Measurements from ENCODE around the gene AFF3.
"Not testable (repeated sequence)": the region's sequence is repeated elsewhere in the genome, so short reads cannot be mapped to it uniquely, and the experiment has no call there.

GRCh38 chr2:100095845-100096244, 46.5 kb downstream of the AFF3 start:
- TF ChIP-seq, protein P1, sequence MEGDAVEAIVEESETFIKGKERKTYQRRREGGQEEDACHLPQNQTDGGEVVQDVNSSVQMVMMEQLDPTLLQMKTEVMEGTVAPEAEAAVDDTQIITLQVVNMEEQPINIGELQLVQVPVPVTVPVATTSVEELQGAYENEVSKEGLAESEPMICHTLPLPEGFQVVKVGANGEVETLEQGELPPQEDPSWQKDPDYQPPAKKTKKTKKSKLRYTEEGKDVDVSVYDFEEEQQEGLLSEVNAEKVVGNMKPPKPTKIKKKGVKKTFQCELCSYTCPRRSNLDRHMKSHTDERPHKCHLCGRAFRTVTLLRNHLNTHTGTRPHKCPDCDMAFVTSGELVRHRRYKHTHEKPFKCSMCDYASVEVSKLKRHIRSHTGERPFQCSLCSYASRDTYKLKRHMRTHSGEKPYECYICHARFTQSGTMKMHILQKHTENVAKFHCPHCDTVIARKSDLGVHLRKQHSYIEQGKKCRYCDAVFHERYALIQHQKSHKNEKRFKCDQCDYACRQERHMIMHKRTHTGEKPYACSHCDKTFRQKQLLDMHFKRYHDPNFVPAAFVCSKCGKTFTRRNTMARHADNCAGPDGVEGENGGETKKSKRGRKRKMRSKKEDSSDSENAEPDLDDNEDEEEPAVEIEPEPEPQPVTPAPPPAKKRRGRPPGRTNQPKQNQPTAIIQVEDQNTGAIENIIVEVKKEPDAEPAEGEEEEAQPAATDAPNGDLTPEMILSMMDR (IDR thresholded peaks at IDR 0.05): not testable (repeated sequence)
- not testable (repeated sequence) for TF ChIP-seq ZFX (IDR thresholded peaks at IDR 0.05; ENCODE audit: borderline replicate concordance)

All from 22Rv1 (cell line).